ENCODE measurements around the gene SBF2.

GRCh38 chr11:9838229-9838628 is 455.8 kb downstream of the SBF2 start:
- TF ChIP-seq TAF1 (IDR thresholded peaks at IDR 0.05; ENCODE audit: borderline replicate concordance, insufficient read depth, low read length) (no peak), POLR2AphosphoS5 (IDR thresholded peaks at IDR 0.05; ENCODE audit: low read depth, low read length) (no peak), REST (IDR thresholded peaks at IDR 0.05; ENCODE audit: insufficient read depth in 1 of 2, low read depth in 2 of 2, low read length in 2 of 2) (no peak), FOXP2 (optimal IDR thresholded peaks at IDR 0.05; ENCODE audit: borderline replicate concordance, extremely low read depth, extremely low read length, insufficient read depth) (no peak), SIN3A (IDR thresholded peaks at IDR 0.05; ENCODE audit: borderline replicate concordance, insufficient read depth, low read length) (no peak)

Measured in PFSK-1 (cell line).